MG63 (cell line): ENCODE results near the gene PANK1. TPM values are rescaled to one million over a fixed set of nuclear protein-coding genes. Genes with fewer than 3 reads are reported as not detected.

ENCODE experiments used
- DNase-seq: peaks from one replicate; pipeline ENCODE4 v3.0.0-alpha.2; 2020
- H3K27me3 ChIP-seq: fragments of 250-450 bp; sonication (Bioruptor Pico); 2 replicates; pipeline ENCODE4 v1.5.1; 2020; ENCODE audit warnings: mild to moderate bottlenecking, moderate library complexity
- H3K36me3 ChIP-seq: fragments of 250-450 bp; sonication (Bioruptor Pico); 2 replicates; pipeline ENCODE4 v1.5.1; 2020; ENCODE audit warnings: mild to moderate bottlenecking, moderate library complexity
- H3K4me3 ChIP-seq: fragments of 250-450 bp; sonication (Bioruptor Pico); 2 replicates; pipeline ENCODE4 v1.5.1; 2020; ENCODE audit warnings: mild to moderate bottlenecking, moderate library complexity
- H3K9me3 ChIP-seq: fragments of 250-450 bp; sonication (Bioruptor Pico); 2 replicates; pipeline ENCODE4 v1.5.1; 2020; ENCODE audit warnings: mild to moderate bottlenecking, moderate library complexity
- total RNA-seq: library from RNA; depleted of rRNA; stranded (reverse); fragments of >200 nt; shearing (Covaris generic); gene quantifications from 2 replicates; pipeline ENCODE4 v1.2.3, GENCODE V29; 2014; ENCODE audit warnings: low replicate concordance; rRNA removed

PANK1 gene
- 0.30 and 3.9 TPM in 2 replicates for total RNA-seq

DNA sequence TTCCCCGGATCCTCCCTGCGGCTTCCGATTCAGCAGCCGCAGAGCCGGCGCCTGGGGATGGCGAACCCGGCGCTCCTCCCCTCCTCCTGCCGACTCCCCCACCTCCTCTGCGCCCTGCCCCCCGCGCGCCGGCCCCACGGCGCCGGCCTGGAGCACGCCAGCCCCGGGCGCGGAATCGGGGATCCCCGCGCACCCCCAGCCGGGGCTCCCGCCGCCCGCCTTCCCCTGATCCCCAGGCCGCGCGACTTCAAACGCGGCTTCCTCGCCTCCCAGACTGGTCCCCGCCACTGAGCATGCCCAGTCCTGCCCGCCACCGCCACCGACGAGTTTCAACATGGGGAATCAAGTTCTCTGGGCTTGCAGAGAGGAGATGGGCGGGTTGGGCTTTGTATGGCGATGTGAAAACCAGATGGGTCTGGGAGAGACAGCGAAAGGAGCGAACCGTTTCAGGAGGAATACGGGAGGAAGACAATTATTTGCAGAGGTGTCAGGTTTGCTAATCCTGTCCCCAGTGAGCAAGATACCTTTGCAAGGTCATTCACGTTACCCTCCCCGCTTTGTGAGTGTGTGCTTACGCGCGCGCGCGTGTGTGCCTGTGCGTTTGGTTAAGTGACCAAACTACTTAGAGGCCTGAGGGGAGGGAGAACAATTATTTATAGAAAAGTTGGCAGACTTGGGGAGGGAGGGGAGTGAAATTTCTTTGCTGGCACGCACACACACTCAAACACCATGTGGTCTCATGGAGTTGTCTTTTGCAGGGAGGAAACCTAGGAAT lies at the start of gene PANK1:
PANK1 (minus strand) TSS at position 276 of the 775 bp plus-strand sequence. CDS start 351 bp downstream, outside the sequence.
- DNase-seq, result peak; percentile 75
- H3K9me3 ChIP-seq, result peaks cover 12% of the 10 kb centered on the region
- H3K27me3 ChIP-seq, result no peaks in the 10 kb centered on the region
- no peaks in the 10 kb centered on the region for H3K36me3 ChIP-seq
- peak within 1 kb of the TSS; percentile 74 for H3K4me3 ChIP-seq

DNA sequence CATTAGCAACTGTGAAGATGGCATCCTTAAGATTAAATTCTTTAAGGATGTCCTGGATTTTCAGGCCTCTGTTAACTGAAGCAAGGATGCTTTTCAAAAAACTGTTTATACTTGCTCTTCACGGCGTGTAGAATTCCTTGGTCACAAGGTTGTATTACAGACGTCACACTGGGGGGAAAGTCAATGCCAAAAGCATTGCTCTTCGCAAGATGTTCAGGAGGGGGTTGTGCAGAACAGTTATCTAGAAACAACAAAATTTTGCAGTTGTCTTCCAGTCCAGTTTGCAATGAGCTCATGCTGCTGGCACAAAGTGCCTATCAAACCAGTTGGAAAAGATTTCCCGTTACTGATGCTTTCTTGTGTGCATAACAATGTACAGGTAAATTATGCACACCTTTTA lies 48.1 kb upstream of the PANK1 start:
- no peak for DNase-seq
- no peak overlapping the region for H3K4me3 ChIP-seq
- no peaks in the 10 kb centered on the region for H3K9me3 ChIP-seq
- no peaks in the 10 kb centered on the region for H3K27me3 ChIP-seq
- H3K36me3 ChIP-seq, result no peaks in the 10 kb centered on the region

- no peak for DNase-seq
- no peaks in the 10 kb centered on the region for H3K36me3 ChIP-seq
- H3K4me3 ChIP-seq, result no peak overlapping the region
- H3K27me3 ChIP-seq, result no peaks in the 10 kb centered on the region
- no peaks in the 10 kb centered on the region for H3K9me3 ChIP-seq
Measured at GRCh38 chr10:89692416-89692815, 47.4 kb upstream of the PANK1 start.

- H3K9me3 ChIP-seq, result no peaks in the 10 kb centered on the region
- no peak overlapping the region for H3K4me3 ChIP-seq
- H3K36me3 ChIP-seq, result no peaks in the 10 kb centered on the region
- no peaks in the 10 kb centered on the region for H3K27me3 ChIP-seq
- no peak for DNase-seq
Measured at GRCh38 chr10:89690027-89690426, 45.0 kb upstream of the PANK1 start.

GRCh38 chr10:89685936-89686335 lies 40.9 kb upstream of the PANK1 start:
- H3K27me3 ChIP-seq, result no peaks in the 10 kb centered on the region
- H3K4me3 ChIP-seq, result no peak overlapping the region
- H3K9me3 ChIP-seq, result no peaks in the 10 kb centered on the region
- H3K36me3 ChIP-seq, result no peaks in the 10 kb centered on the region
- no peak for DNase-seq

- Histone ChIP-seq H3K36me3 (no peaks in the 10 kb centered on the region), H3K27me3 (no peaks in the 10 kb centered on the region), H3K9me3 (no peaks in the 10 kb centered on the region), H3K4me3 (no peak overlapping the region)
- DNase-seq, result peak; percentile 18
Measured at GRCh38 chr10:89684604-89685003, 39.6 kb upstream of the PANK1 start.

GRCh38 chr10:89683883-89684282 lies 38.8 kb upstream of the PANK1 start:
- Histone ChIP-seq H3K9me3 (no peaks in the 10 kb centered on the region), H3K27me3 (no peaks in the 10 kb centered on the region), H3K4me3 (no peak overlapping the region), H3K36me3 (no peaks in the 10 kb centered on the region)
- no peak for DNase-seq

- H3K4me3 ChIP-seq, result no peak overlapping the region
- no peaks in the 10 kb centered on the region for H3K36me3 ChIP-seq
- H3K9me3 ChIP-seq, result no peaks in the 10 kb centered on the region
- no peaks in the 10 kb centered on the region for H3K27me3 ChIP-seq
- DNase-seq, result no peak
Measured at GRCh38 chr10:89679986-89680385, 34.9 kb upstream of the PANK1 start.

DNA sequence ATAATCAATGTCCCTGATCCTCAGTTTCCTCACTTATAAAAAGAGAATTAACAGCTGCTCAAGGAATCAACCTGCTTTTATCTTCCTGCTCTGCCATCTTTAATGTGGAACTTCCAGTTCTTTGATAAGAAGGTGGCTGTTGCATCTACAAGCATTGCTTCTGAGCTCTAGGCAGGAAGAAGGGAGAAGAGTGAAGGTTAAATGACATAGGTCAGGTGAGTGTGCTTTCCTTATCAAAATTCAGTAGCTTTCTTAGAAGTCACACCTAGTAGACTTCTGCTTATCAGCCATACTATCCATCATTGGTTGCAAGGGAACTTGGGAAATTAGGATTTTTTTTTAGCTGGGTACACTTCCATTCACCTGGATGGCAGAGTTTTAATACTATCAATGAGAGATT lies 32.3 kb upstream of the PANK1 start:
- no peak for DNase-seq
- no peaks in the 10 kb centered on the region for H3K9me3 ChIP-seq
- H3K27me3 ChIP-seq, result no peaks in the 10 kb centered on the region
- H3K36me3 ChIP-seq, result no peaks in the 10 kb centered on the region
- H3K4me3 ChIP-seq, result no peak overlapping the region

GRCh38 chr10:89670926-89671325 lies 25.9 kb upstream of the PANK1 start:
- no peaks in the 10 kb centered on the region for H3K9me3 ChIP-seq
- no peak for DNase-seq
- H3K36me3 ChIP-seq, result no peaks in the 10 kb centered on the region
- H3K4me3 ChIP-seq, result no peak overlapping the region
- H3K27me3 ChIP-seq, result no peaks in the 10 kb centered on the region

DNA sequence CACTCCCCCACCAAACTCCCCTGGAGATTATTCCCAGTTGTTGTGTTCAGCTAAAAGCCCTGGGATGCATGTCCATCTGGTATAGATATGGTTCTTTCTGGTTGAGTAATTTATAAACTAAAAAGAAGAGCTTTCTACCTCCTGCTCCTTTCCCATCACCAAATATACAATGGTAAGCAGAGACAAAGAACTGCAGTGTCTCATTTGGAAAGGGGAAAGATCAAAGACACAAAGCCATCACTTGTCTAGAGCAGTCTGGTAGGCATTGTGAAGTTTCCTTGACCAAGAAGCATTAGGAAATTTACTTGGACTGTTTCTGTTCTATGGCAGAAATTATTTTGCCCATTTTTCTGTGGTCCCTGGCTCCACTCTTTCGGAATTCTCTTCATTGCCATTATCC lies 24.9 kb upstream of the PANK1 start:
- DNase-seq, result no peak
- Histone ChIP-seq H3K27me3 (no peaks in the 10 kb centered on the region), H3K9me3 (no peaks in the 10 kb centered on the region), H3K4me3 (no peak overlapping the region), H3K36me3 (no peaks in the 10 kb centered on the region)

GRCh38 chr10:89668386-89669071 lies 23.5 kb upstream of the PANK1 start:
- Histone ChIP-seq H3K36me3 (no peaks in the 10 kb centered on the region), H3K27me3 (no peaks in the 10 kb centered on the region), H3K9me3 (no peaks in the 10 kb centered on the region), H3K4me3 (no peak overlapping the region)
- no peak for DNase-seq

- Histone ChIP-seq H3K27me3 (no peaks in the 10 kb centered on the region), H3K4me3 (no peak overlapping the region), H3K9me3 (no peaks in the 10 kb centered on the region), H3K36me3 (no peaks in the 10 kb centered on the region)
- no peak for DNase-seq
Measured at GRCh38 chr10:89666138-89666537, 21.1 kb upstream of the PANK1 start.

DNA sequence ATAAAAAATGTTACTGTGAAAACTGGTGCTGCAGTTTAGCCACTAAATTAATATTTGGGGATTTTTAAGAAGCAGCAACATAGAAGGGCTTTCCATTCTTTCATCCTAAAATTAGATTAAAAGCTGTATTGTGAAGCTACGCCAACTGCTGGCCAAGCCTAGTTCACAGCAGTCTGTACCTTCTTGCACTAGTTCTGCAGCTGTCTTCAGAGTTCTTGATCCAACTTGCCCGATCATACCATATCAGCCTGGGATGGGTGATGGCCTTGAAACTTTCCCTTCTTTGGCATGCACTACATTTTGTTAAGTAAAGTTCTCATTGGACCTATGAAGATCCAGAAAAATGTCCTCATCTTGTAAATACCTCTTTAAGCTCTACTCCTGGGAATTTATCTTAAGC lies 20.3 kb upstream of the PANK1 start:
- no peaks in the 10 kb centered on the region for H3K36me3 ChIP-seq
- no peaks in the 10 kb centered on the region for H3K9me3 ChIP-seq
- DNase-seq, result no peak
- H3K4me3 ChIP-seq, result no peak overlapping the region
- no peaks in the 10 kb centered on the region for H3K27me3 ChIP-seq

DNA sequence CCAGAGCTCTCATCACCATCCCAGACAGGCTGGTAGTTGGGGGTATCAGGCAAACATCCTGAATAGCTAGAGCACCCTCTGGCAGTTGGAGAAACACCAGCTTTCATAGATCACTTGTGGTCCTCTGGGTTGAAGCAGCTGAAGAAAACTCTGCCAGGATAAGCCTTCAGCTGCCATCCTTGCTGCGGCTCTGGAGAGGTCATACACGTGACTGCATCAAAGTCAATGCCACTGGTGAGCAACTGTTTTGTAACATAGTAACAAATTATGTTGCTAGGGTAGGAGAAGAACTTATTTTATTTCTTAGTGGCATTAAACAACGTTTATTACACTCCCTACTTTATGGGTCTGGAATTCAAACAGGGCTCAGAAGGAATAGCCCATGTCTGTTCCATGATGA lies 19.2 kb upstream of the PANK1 start:
- no peaks in the 10 kb centered on the region for H3K9me3 ChIP-seq
- DNase-seq, result no peak
- H3K36me3 ChIP-seq, result no peaks in the 10 kb centered on the region
- H3K4me3 ChIP-seq, result no peak overlapping the region
- H3K27me3 ChIP-seq, result no peaks in the 10 kb centered on the region

DNA sequence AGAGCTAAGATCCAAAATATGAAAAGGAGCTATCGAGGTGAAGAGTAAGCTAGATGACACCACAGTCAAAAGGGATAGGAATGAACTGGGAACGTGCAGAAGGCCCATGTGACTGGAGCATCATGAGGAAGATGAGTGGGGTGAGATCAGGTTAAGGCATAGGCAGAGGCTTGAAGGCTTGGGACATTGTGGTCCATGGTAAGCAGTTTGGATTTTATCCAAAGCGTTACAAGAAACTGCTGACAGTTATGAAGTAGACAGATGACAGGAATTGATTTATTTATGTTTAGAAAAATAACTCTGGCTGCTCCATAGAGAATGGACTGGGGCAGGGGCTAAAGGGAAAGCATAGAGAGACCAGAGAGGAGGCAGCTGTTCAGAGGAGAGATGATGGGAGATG lies 18.1 kb upstream of the PANK1 start:
- no peak for DNase-seq
- H3K4me3 ChIP-seq, result no peak overlapping the region
- no peaks in the 10 kb centered on the region for H3K36me3 ChIP-seq

GRCh38 chr10:89662596-89662995 lies 17.6 kb upstream of the PANK1 start:
- no peaks in the 10 kb centered on the region for H3K9me3 ChIP-seq
- H3K27me3 ChIP-seq, result no peaks in the 10 kb centered on the region
- no peaks in the 10 kb centered on the region for H3K36me3 ChIP-seq
- DNase-seq, result no peak
- no peak overlapping the region for H3K4me3 ChIP-seq

More for the DNA sequence above, 18.1 kb upstream of the PANK1 start:
- Histone ChIP-seq H3K9me3 (no peaks in the 10 kb centered on the region), H3K27me3 (no peaks in the 10 kb centered on the region)
